NCI-H82 (cell line): ENCODE data around the gene MEI4.
"Not testable (repeated sequence)": the region's sequence is repeated elsewhere in the genome, so short reads cannot be mapped to it uniquely, and the experiment has no call there.

Experiments
- DNase-seq: peaks from one replicate; lab custom pipeline; 2025; lab: John Stamatoyannopoulos, UW

The MEI4 gene

DNA sequence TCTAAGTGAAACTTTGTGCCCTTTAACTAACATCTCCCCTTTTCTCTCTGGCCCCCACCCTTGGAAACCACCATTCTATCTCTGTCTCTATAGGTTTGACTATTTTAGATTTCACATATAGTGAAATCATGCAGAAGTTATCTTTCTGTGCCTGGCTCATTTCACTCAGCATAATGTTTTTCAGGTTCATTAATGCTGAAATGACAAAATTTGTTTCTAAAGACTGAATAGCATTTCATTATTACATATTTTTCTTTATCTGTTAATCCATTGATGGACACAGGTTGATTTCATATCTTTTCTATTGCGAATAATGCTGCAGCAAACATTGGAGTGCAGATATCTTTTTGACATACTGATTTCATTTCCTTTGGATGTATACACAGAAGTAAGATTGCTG is 30.7 kb downstream of the MEI4 start:
- DNase-seq, result no peak

- no peak for DNase-seq
Measured at GRCh38 chr6:77686931-77687330, 34.1 kb downstream of the MEI4 start.

GRCh38 chr6:77688649-77689048 is 35.8 kb downstream of the MEI4 start:
- peak; percentile 60 for DNase-seq

- DNase-seq, result not testable (repeated sequence)
Measured at GRCh38 chr6:77700095-77700494, 47.3 kb downstream of the MEI4 start.

GRCh38 chr6:77707603-77708002 is 54.8 kb downstream of the MEI4 start:
- DNase-seq, result no peak

DNA sequence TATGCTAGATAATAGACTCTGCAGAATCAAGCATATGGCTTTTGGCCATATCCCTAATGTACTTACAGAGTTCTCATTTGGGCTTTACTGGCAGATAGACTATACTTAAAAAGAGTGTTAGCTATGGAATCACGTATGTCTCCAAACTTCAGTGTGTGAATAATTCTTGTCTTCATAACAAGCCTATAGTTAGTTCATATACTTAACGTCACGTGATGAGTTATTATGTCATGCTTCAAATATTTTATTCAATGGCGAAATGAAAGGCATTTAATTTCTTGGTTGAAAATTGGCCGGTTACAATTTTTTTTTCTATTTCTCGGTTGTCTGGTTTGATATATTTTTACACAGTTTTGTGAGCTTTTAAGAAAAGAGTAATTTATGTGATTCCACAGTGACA is 62.7 kb downstream of the MEI4 start:
- DNase-seq, result peak; percentile 8

DNA sequence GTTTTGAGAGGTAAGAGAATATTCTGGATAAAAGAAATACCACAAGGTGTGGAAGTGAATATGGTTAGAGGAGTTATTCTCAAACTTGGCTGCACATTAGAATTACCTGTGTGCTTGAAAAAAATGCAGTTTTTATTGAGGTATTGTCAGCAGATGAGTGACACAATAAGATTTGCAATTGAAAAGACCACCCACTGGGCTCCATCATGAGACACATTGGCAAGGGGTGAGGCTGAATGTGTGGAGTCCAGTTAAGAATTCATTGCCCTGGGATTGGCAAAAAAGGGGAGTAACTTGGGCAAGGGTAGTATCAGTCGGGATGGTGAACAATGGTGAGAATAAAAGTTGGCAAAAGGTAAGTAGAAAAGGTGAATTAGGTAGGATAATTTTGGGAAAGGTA is 63.5 kb downstream of the MEI4 start:
- DNase-seq, result no peak

DNA sequence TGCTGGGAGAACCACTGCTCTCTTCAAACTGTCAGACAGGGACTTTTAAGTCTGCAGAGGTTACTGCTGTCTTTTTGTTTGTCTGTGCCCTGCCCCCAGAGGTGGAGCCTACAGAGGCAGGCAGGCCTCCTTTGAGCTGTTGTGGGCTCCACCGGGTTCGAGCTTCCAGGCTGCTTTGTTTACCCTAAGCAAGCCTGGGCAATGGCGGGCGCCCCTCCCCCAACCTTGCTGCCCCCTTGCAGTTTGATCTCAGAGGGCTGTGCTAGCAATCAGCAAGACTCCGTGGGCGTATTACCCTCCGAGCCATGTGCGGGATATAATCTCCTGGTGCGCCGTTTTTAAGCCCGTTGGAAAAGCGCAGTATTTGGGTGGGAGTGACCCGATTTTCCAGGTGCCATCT is 83.2 kb downstream of the MEI4 start:
- not testable (repeated sequence) for DNase-seq

DNA sequence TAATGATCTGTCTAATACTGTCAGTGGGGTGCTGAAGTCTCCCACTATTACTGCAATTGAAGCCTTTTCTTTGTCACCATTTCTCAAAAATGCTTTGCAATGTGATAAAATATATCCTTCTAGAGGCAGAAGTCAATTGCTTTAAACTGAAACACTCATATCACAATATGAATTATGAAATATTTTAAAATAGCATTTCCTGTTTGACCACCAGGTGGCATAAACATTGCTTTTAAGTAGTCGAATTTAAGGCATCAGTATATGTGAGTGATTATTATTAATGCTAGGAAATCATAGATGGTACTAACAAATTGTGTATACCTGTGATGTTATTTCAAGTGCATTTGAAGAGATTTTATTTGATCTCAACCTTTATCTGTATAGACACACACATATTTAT is 87.5 kb downstream of the MEI4 start:
- peak; percentile 21 for DNase-seq

GRCh38 chr6:77752156-77752555 is 99.3 kb downstream of the MEI4 start:
- DNase-seq, result not testable (repeated sequence)

DNA sequence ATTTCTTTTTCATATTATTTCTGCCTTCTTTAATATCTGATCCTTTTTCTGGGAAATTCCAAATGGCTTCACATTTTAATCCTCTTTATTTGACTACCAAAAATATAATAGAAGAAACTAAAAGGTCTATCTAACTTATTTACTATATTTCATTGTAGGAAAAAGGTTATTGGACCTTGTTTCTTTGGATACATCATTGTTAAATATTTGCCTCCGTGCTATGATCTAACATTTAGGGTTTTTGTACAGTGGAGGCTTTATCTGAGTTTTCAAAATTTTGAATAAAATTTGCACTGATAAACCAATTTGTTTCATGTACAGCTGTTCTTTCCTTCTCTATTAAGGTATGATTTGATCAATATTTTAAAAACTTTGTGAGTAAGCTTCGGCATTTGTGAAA is 109.5 kb downstream of the MEI4 start:
- DNase-seq, result no peak

GRCh38 chr6:77763124-77763523 is 110.3 kb downstream of the MEI4 start:
- DNase-seq, result no peak

GRCh38 chr6:77764364-77764763 is 111.5 kb downstream of the MEI4 start:
- DNase-seq, result no peak

- DNase-seq, result no peak
Measured at GRCh38 chr6:77773157-77773822, 120.5 kb downstream of the MEI4 start.

DNA sequence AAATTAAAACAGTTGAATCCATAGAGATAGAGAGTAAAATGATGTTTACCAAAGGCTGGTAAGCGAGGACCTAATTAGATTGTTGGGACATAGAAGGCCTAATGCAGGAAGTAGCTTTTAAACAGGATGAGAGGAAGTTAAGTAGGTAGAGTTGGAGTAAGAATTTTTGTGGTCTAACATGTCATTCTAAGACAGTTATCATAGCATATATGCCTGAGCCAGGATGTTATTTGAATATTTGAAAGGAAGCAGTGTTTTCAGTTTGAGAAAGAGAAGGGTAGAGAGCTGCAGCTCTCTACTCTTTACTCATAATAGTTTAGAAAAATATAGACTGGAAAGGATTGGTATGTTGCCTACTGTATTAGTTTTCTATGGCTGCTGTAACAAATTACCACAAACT is 121.6 kb downstream of the MEI4 start:
- DNase-seq, result no peak

GRCh38 chr6:77776441-77776840 is 123.6 kb downstream of the MEI4 start:
- no peak for DNase-seq

DNA sequence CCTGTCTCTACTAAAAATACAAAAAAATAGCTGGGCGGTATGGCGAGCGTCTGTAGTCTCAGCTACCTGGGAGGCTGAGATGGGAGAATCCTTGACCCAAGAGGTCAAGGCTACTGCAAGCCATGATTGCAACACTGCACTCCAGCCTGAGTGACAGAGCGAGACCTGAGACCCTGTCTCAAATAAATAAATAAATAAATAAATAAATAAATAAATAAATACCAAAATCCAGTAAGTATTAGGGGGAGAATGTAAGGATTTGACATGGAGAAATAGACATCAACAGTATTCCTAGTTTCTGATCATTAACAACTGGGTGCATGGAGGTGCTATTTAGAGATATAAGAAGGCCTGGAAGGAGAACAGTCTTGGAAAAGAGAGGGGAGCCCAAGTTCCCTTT is 125.7 kb downstream of the MEI4 start:
- no peak for DNase-seq

GRCh38 chr6:77786935-77787629 is 134.2 kb downstream of the MEI4 start:
- DNase-seq, result no peak

- DNase-seq, result no peak
Measured at GRCh38 chr6:77796824-77797809, 144.3 kb downstream of the MEI4 start.

DNA sequence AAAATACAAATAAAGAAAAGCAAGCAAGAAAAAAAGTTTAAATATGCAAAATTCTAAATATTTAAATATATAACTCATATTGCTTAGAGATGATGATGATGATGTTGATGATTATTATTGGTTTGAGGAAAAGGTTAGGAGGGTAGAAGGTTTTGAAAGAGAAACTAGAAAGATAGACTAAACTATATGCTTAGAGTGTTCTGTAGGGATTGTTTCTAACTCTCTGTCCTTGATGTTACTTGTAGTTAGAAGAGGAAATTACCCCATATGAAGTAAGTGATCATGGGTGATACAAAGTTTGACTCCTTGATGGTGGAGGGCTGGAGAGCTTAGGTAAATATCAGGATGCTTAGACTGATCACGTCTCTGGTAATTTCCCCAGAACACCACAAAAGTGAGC is 159.5 kb downstream of the MEI4 start:
- no peak for DNase-seq

DNA sequence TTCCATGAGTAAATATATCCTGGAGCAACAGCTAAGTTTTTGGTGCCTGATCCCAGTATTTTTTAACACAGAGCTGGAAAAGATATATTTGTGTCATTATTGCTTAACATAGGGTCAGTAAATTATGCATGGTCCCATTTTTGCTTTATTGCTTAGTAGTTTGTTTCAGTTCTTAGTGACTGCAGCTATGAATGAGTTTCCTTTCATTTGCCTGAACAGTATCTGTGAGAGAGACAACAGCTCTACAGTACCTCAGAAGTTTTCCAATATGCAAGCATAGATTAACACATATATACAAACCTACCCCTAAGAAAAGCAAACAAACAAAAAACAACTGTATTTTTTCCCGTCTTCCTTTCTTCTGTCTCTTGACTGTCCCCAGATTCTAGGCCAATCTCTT is 160.3 kb downstream of the MEI4 start:
- DNase-seq, result no peak

- peak; percentile 14 for DNase-seq
Measured at GRCh38 chr6:77814119-77814518, 161.3 kb downstream of the MEI4 start.

DNA sequence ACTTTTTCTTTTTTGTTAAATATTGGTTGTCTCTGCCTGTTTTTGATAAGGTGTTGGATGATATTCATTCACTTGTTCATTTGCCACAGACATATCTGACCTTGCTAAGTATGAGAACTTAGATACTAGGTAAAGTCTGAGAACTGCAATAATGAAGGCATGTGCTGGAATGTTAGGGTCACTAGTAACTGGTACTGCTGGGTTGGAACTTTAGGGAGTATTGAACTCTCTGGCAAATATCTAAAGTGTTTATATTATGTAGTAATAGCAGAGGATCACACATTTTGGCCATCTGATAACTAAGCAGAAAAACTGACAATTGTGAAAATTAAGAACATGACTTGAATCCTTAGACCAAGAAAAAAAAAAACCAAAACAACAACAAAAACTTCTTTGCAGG is 162.7 kb downstream of the MEI4 start:
- no peak for DNase-seq
